ENCODE data around the gene RTRAF.
A peak's percentile ranks its signal among the peaks of the same experiment; 100 is the strongest.

Gene RTRAF

GRCh38 chr14:51989293-51990234 is at the start of gene RTRAF:
Gene RTRAF, plus strand, starts transcription at chr14:51989546. Its CDS starts 94 bp downstream, at chr14:51989640.
- in situ Hi-C loops (cut with MboI; ENCODE audit: low pct_unique_long_range_greater_than_20kb, low sequenced_read_pairs, unreplicated experiment): loop anchor here (25.0 kb wide), 1 partner anchor 702 kb away; no protein-coding TSS in a partner anchor
- DNase-seq (ENCODE audit: low spot score): peak; percentile 93
- TF ChIP-seq, protein P1, sequence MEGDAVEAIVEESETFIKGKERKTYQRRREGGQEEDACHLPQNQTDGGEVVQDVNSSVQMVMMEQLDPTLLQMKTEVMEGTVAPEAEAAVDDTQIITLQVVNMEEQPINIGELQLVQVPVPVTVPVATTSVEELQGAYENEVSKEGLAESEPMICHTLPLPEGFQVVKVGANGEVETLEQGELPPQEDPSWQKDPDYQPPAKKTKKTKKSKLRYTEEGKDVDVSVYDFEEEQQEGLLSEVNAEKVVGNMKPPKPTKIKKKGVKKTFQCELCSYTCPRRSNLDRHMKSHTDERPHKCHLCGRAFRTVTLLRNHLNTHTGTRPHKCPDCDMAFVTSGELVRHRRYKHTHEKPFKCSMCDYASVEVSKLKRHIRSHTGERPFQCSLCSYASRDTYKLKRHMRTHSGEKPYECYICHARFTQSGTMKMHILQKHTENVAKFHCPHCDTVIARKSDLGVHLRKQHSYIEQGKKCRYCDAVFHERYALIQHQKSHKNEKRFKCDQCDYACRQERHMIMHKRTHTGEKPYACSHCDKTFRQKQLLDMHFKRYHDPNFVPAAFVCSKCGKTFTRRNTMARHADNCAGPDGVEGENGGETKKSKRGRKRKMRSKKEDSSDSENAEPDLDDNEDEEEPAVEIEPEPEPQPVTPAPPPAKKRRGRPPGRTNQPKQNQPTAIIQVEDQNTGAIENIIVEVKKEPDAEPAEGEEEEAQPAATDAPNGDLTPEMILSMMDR (IDR thresholded peaks at IDR 0.05; ENCODE audit: extremely low read depth, insufficient read depth, missing control alignments): no peak

DNA sequence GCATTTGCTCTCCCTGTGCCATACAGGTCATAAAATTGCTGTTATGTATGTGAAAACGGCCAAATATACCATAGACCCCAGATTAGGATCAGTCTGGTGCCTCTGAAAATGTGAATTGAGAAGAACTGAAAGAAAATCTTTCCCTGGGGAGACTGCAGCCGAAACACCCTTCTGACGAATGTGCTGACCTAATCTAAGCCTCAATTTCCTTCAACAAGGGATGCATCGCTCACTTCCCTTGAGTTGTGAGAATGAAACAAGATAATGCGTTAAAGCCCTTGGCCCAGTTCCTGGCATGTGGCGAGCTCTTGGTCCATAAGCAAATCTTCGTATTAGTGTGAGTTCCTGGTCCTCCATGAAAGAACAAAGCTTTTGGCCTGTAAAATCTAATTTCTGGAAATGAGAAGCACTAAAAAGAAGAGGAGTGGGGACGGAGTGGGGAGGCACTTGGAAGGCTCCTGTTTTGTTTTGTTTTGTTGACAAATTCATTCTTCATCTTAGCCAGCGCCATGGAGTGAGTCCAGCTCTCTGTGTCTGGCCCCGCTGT is 49.5 kb upstream of the RTRAF start:
- in situ Hi-C loops (cut with MboI; ENCODE audit: low pct_unique_long_range_greater_than_20kb, low sequenced_read_pairs, unreplicated experiment): no loop called here
- TF ChIP-seq, protein P1 (IDR thresholded peaks at IDR 0.05; ENCODE audit: extremely low read depth, insufficient read depth, missing control alignments): no peak
- DNase-seq (ENCODE audit: low spot score): peak; percentile 31

DNA sequence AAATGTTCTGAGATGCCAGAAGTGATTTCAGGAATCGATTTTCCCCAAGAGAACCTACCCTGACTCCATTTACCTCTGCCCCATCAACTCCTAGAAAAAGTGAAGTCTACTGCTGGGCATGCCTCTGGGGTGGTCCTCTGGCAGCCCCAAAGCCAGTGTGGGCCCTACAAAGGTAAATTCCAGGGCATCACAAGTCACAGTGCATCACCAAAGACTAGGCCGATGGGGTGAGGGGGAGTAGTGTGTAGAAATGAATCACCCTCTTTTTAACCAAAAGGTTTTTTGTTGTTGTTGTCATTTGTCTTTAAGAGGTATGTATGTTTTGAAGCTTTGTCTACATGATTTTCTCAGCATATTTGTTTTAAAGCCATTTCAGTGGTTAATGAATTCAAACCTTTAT is 46.4 kb upstream of the RTRAF start:
- in situ Hi-C loops (cut with MboI; ENCODE audit: low pct_unique_long_range_greater_than_20kb, low sequenced_read_pairs, unreplicated experiment): no loop called here
- no peak for DNase-seq (ENCODE audit: low spot score)
- TF ChIP-seq, protein P1 (IDR thresholded peaks at IDR 0.05; ENCODE audit: extremely low read depth, insufficient read depth, missing control alignments): no peak

- TF ChIP-seq, protein P1 (IDR thresholded peaks at IDR 0.05; ENCODE audit: extremely low read depth, insufficient read depth, missing control alignments): no peak
- in situ Hi-C loops (cut with MboI; ENCODE audit: low pct_unique_long_range_greater_than_20kb, low sequenced_read_pairs, unreplicated experiment): no loop called here
- DNase-seq (ENCODE audit: low spot score): no peak
Observed at GRCh38 chr14:51950007-51950406, 39.3 kb upstream of the RTRAF start.

- DNase-seq (ENCODE audit: low spot score): no peak
- in situ Hi-C loops (cut with MboI; ENCODE audit: low pct_unique_long_range_greater_than_20kb, low sequenced_read_pairs, unreplicated experiment): no loop called here
Observed at GRCh38 chr14:51951656-51952055, 37.7 kb upstream of the RTRAF start.

GRCh38 chr14:51954031-51954430 is 35.3 kb upstream of the RTRAF start:
- DNase-seq (ENCODE audit: low spot score): no peak
- TF ChIP-seq, protein P1 (IDR thresholded peaks at IDR 0.05; ENCODE audit: extremely low read depth, insufficient read depth, missing control alignments): no peak
- in situ Hi-C loops (cut with MboI; ENCODE audit: low pct_unique_long_range_greater_than_20kb, low sequenced_read_pairs, unreplicated experiment): no loop called here

More at GRCh38 chr14:51951656-51952055, 37.7 kb upstream of the RTRAF start:
- TF ChIP-seq, protein P1 (IDR thresholded peaks at IDR 0.05; ENCODE audit: extremely low read depth, insufficient read depth, missing control alignments): no peak
